Stomach (tissue), 9 donors: ENCODE measurements around the gene MKRN3. TPM values are rescaled to one million over a fixed set of nuclear protein-coding genes. Genes with fewer than 3 reads are reported as not detected.

Experiments used
- DNase-seq, 2 donors: peaks; one replicate each; pipeline versions ENCODE4 v3.0.0 to v3.0.0-alpha.2; 2013 to 2019
- H3K27ac ChIP-seq, 5 donors: fragments of 200-600 bp in 4 of 5; sonication (generic) in 4 of 5; one replicate each; pipeline ENCODE4 v1.5.1; 2013 to 2019; ENCODE audit warnings: mild to moderate bottlenecking in 1 of 5, moderate library complexity in 1 of 5
- H3K27me3 ChIP-seq, 3 donors: fragments of 200-600 bp; sonication (generic); one replicate each; pipeline ENCODE4 v1.5.1; 2017 to 2019; ENCODE audit warnings: mixed run types in 1 of 3
- H3K36me3 ChIP-seq, 4 donors: fragments of 200-600 bp; sonication (generic); 1 replicate in 3 of 4; 2 replicates in 1 of 4; pipeline ENCODE4 v1.5.1; 2016 to 2019
- H3K4me1 ChIP-seq, 4 donors: fragments of 200-600 bp; sonication (generic); one replicate each; pipeline ENCODE4 v1.5.1; 2016 to 2019
- H3K4me3 ChIP-seq, 4 donors: fragments of 200-600 bp; sonication (generic) in 3 of 4; one replicate each; pipeline ENCODE4 v1.5.1; 2016 to 2019; ENCODE audit warnings: mild to moderate bottlenecking in 1 of 4
- H3K9me3 ChIP-seq, 4 donors: fragments of 200-600 bp; sonication (generic); one replicate each; pipeline ENCODE4 v1.5.1; 2016 to 2019
- EP300 ChIP-seq: sonication (generic); formaldehyde crosslinking; IDR thresholded peaks from one replicate; pipeline ENCODE4 v1.6.1; 2017; ENCODE audit warnings: antibody characterized with exemption
- POLR2A ChIP-seq, 4 donors: fragments of 450-650 bp; IDR thresholded peaks; one replicate each; pipeline ENCODE4 v1.6.1; 2016; ENCODE audit warnings: antibody characterized with exemption in 4 of 4, control low read depth in 2 of 4, mild to moderate bottlenecking in 1 of 4, moderate library complexity in 1 of 4
- POLR2AphosphoS5 ChIP-seq, 3 donors: sonication (generic); formaldehyde crosslinking; IDR thresholded peaks; one replicate each; pipeline ENCODE4 v1.6.1; 2016; ENCODE audit warnings: antibody characterized with exemption in 3 of 3
- WGBS, 5 donors: extraction: QIAGEN DNeasy Blood & Tissue Kit in 3 of 5; methylation state at CpG; one replicate each; pipeline versions ENCODE4 v1.1.5 to v1.1.7; 2013 to 2018; 5-methylcytosine and 5-hydroxymethylcytosine counted together
- intact Hi-C: fragments of 100-400 bp; cut with DNase I; formaldehyde crosslinking; loops from one replicate; pipeline ENCODE4 v1.15.1; 2023; ENCODE audit warnings: low total_unique reads
- polyA plus RNA-seq, 3 donors: library from polyadenylated mRNA; stranded (reverse); fragments of 200-250 nt; gene quantifications; one replicate each; pipeline ENCODE4 v1.2.3, GENCODE V29; 2013
- total RNA-seq, 5 donors: library from RNA; depleted of rRNA; stranded (reverse); fragments of >200 nt; gene quantifications; one replicate each; pipeline versions ENCODE4 v1.1.0 to v1.2.3, GENCODE V29; 2014 to 2016
- TF ChIP-seq, protein P1 (sequence below), 7 experiments: fragments of 450-650 bp in 4 of 7; fragments of 200-600 bp in 3 of 7; sonication (generic) in 3 of 7; IDR thresholded peaks; one replicate each; pipeline ENCODE4 v1.5.1; 2016 to 2019; ENCODE audit warnings: antibody characterized with exemption in 7 of 7, control low read depth in 2 of 7, mild to moderate bottlenecking in 1 of 7
- donor health status: healthy with polysubstance abuse.
- donor health status: Bipolar disorder and iron deficiency.
- donor health status: healthy.

The MKRN3 gene
- total and polyA plus RNA-seq, 8 donors, result 0.40 to 14.2 (median 3.3) TPM; not detected in 5

DNA sequence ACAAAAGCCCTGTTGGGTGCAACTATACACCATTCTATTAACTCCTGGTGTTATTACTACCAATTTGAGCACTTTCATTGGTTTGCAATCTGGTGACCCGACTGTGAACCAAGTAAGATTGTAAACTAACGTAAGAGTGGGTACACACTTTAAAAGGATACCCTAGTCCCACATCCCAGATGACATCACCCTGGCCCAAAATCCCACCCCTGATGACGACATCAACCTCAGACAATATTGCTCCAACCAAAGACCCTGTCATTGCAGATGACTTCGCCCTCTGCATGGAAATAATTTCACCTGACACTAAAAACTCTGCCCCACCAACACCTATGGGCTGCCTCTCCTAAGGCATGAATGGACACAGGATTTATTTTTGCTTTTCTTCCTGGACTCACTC, 25.6 kb upstream of the MKRN3 start:
- Histone ChIP-seq H3K27ac (no peak overlapping the region), H3K4me3 (no peak overlapping the region), H3K36me3 (no peaks in the 10 kb centered on the region), H3K9me3 (no peaks in the 10 kb centered on the region), H3K4me1 (no peaks in the 10 kb centered on the region), H3K27me3 (no peaks in the 10 kb centered on the region)
- intact Hi-C loops, result no loop called here
- 52 to 64% (median 61%) methylated on average over 4 of the region's 4 CpGs for WGBS, 5 donors
- DNase-seq, result no peak
- TF ChIP-seq POLR2AphosphoS5 (IDR thresholded peaks at IDR 0.05), result no peak
- TF ChIP-seq, protein P1, sequence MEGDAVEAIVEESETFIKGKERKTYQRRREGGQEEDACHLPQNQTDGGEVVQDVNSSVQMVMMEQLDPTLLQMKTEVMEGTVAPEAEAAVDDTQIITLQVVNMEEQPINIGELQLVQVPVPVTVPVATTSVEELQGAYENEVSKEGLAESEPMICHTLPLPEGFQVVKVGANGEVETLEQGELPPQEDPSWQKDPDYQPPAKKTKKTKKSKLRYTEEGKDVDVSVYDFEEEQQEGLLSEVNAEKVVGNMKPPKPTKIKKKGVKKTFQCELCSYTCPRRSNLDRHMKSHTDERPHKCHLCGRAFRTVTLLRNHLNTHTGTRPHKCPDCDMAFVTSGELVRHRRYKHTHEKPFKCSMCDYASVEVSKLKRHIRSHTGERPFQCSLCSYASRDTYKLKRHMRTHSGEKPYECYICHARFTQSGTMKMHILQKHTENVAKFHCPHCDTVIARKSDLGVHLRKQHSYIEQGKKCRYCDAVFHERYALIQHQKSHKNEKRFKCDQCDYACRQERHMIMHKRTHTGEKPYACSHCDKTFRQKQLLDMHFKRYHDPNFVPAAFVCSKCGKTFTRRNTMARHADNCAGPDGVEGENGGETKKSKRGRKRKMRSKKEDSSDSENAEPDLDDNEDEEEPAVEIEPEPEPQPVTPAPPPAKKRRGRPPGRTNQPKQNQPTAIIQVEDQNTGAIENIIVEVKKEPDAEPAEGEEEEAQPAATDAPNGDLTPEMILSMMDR (IDR thresholded peaks at IDR 0.05), result no peak
- TF ChIP-seq POLR2A (IDR thresholded peaks at IDR 0.05), result no peak
- TF ChIP-seq EP300, result no peak

DNA sequence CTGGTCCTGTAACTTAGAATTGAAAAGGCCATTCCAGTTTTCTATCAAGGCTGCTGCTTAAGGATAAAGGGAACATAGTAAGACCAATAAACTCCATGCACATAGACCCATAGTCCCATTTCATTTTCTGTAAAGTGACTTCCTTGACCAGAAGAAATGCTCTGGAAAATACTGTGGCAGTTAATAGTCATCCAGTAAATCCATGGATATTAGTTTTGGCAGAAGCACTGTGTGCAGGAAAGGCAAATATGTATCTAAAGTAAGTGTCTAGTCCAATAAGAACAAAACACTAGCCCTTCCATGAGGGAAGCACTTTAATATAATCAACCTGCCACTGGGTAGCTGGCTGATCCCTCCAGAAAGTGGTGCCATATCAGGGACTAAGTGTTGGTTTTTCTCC, 19.3 kb upstream of the MKRN3 start:
- no peak for TF ChIP-seq POLR2AphosphoS5 (IDR thresholded peaks at IDR 0.05)
- TF ChIP-seq, protein P1 (IDR thresholded peaks at IDR 0.05), result no peak
- no peak for TF ChIP-seq EP300
- no peak for TF ChIP-seq POLR2A (IDR thresholded peaks at IDR 0.05)
- no peaks in the 10 kb centered on the region for H3K36me3 ChIP-seq
- DNase-seq, result no peak
- no peaks in the 10 kb centered on the region for H3K9me3 ChIP-seq
- H3K4me1 ChIP-seq, result no peaks in the 10 kb centered on the region
- no peaks in the 10 kb centered on the region for H3K27me3 ChIP-seq
- H3K4me3 ChIP-seq, result no peak overlapping the region
- H3K27ac ChIP-seq, result no peak overlapping the region
- intact Hi-C loops, result no loop called here

DNA sequence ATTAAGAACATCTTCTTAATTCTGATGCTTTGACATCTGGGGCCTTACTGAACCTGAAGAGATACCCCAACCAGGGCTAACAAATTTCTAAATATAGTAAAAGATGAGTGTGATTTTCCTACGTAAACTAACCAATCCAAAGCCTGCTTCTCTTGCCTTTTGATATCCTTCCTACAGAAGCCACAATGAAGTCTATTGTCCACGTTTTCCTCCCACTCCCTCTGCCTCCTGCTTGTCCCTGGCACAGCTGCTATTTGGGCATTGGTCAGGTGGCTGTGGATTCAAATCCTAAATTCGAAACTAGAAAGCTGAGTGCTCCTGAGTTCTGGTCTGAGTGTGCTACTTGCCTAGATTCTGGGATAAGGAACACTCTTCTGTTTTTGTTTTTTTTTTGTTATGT, 17.4 kb upstream of the MKRN3 start:
- Histone ChIP-seq H3K4me3 (no peak overlapping the region), H3K36me3 (no peaks in the 10 kb centered on the region)

GRCh38 chr15:23561914-23562313, 3.6 kb upstream of the MKRN3 start:
- no peak for DNase-seq
- H3K4me1 ChIP-seq, result no peaks in the 10 kb centered on the region
- TF ChIP-seq POLR2A (IDR thresholded peaks at IDR 0.05), result no peak
- no peak for TF ChIP-seq EP300
- TF ChIP-seq, protein P1 (IDR thresholded peaks at IDR 0.05), result no peak
- no peak for TF ChIP-seq POLR2AphosphoS5 (IDR thresholded peaks at IDR 0.05)
- H3K27me3 ChIP-seq, result peaks cover 0 to 20% (median 0%) of the 10 kb centered on the region in 3 donors
- intact Hi-C loops, result no loop called here
- H3K36me3 ChIP-seq, result no peaks in the 10 kb centered on the region
- H3K4me3 ChIP-seq, result no peak overlapping the region
- 40 to 52% (median 51%) methylated on average over 19 of the region's 19 CpGs for WGBS, 5 donors
- H3K9me3 ChIP-seq, result peaks cover 0 to 20% (median 13%) of the 10 kb centered on the region in 4 donors
- H3K27ac ChIP-seq, result no peak overlapping the region

More for the DNA sequence above, 17.4 kb upstream of the MKRN3 start:
- Histone ChIP-seq H3K27ac (no peak overlapping the region), H3K9me3 (no peaks in the 10 kb centered on the region), H3K27me3 (no peaks in the 10 kb centered on the region), H3K4me1 (no peaks in the 10 kb centered on the region)
- 43 to 50% (median 45%) methylated on average over 3 of the region's 3 CpGs for WGBS, 5 donors
- TF ChIP-seq POLR2AphosphoS5 (IDR thresholded peaks at IDR 0.05) (no peak), EP300 (no peak)
- DNase-seq, result no peak
- intact Hi-C loops, result no loop called here

- intact Hi-C loops, result no loop called here
Measured at GRCh38 chr15:23564821-23565394, 566 bp upstream of the MKRN3 start.

More at GRCh38 chr15:23564821-23565394, 566 bp upstream of the MKRN3 start:
- H3K4me3 ChIP-seq, result peak overlapping the region in 1 of 4 donors; percentile 14
- WGBS, 5 donors, result 81 to 88% (median 86%) methylated on average over 14 of the region's 14 CpGs
- peaks cover 0 to 20% (median 0%) of the 10 kb centered on the region in 3 donors for H3K27me3 ChIP-seq
- no peaks in the 10 kb centered on the region for H3K36me3 ChIP-seq
- no peaks in the 10 kb centered on the region for H3K4me1 ChIP-seq
- no peak for TF ChIP-seq POLR2AphosphoS5 (IDR thresholded peaks at IDR 0.05)
- TF ChIP-seq, protein P1 (IDR thresholded peaks at IDR 0.05), result no peak
- no peak for TF ChIP-seq POLR2A (IDR thresholded peaks at IDR 0.05)
- TF ChIP-seq EP300, result no peak
- H3K9me3 ChIP-seq, result peaks cover 0 to 20% (median 13%) of the 10 kb centered on the region in 4 donors
- no peak overlapping the region for H3K27ac ChIP-seq
- peak in 1 of 2 donors; percentile 52 for DNase-seq
